Measurements from ENCODE around the gene TBC1D10B. TPM values are rescaled to one million over a fixed set of nuclear protein-coding genes. Genes with fewer than 3 reads are reported as not detected.
"Not testable (repeated sequence)": the region's sequence is repeated elsewhere in the genome, so short reads cannot be mapped to it uniquely, and the experiment has no call there.

TBC1D10B gene
- total and polyA plus RNA-seq, 4 experiments from 2014 or later: 8.5 to 55.3 (median 31.6) TPM

DNA sequence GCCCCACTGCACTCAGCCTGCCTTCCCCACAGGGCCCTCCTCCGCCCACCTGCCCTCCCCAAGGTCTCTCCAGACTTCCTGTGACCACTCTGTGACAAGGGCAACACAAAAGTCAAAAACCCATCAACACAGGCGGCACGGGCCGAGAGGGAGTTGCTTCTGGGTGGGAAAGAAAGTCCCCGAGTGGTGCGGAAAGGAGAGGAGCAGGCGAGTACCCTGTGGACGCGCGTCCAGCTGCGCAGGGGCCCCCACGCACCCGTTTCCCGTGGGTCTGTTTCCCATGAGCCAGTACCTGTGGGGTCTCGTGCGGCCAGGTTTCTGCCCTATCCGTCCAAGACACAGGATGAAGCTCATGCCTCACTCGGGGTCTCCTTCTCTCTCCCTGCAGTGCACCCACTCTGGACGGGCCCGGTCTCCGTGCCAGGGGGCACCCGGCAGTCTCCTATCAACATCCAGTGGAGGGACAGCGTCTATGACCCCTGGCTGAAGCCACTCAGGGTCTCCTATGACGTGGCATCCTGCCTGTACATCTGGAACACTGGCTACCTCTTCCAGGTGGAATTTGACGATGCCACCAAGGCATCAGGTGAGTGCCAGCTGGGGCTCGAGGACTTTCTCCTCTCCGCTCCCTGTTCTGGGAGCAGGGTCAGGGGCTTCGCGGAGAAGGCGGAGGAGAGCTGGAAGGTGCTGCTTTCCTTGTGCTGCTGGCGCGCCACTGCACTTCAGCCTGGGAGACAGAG is 27.4 kb downstream of the TBC1D10B start:
- Mint-ChIP-seq H3K36me3 (no peaks in the 10 kb centered on the region), H3K27me3 (no peaks in the 10 kb centered on the region), H3K4me3 (no peak overlapping the region), H3K9me3 (no peaks in the 10 kb centered on the region), H3K27ac (no peak overlapping the region), H3K4me1 (peaks cover 0 to 4% (median under 1%) of the 10 kb centered on the region in 4 donors)
- Histone ChIP-seq H3K4me3 (ENCODE audit: low read length in 2 of 2) (no peak overlapping the region), H3K36me3 (ENCODE audit: insufficient read depth, low read length) (no peaks in the 10 kb centered on the region), H3K4me1 (ENCODE audit: insufficient read depth, low read length) (no peaks in the 10 kb centered on the region), H3K9me3 (ENCODE audit: control insufficient read depth in 1 of 2, low read length in 2 of 2) (no peaks in the 10 kb centered on the region), H3K27me3 (ENCODE audit: insufficient read depth, low read length) (no peaks in the 10 kb centered on the region), H3K27ac (ENCODE audit: low read depth, low read length) (no peak overlapping the region)
- no peak for DNase-seq
- POLR2A ChIA-PET (ENCODE audit: partially characterized antibody): interaction anchor here (0.8 to 1.2 kb wide), 2 partner anchors 35 to 66 kb away, joined by 3 to 5 read pairs; no protein-coding TSS in a partner anchor
- intact Hi-C loops (cut with micrococcal nuclease): no loop called here
- CTCF ChIA-PET (ENCODE audit: partially characterized antibody): no interaction called here

DNA sequence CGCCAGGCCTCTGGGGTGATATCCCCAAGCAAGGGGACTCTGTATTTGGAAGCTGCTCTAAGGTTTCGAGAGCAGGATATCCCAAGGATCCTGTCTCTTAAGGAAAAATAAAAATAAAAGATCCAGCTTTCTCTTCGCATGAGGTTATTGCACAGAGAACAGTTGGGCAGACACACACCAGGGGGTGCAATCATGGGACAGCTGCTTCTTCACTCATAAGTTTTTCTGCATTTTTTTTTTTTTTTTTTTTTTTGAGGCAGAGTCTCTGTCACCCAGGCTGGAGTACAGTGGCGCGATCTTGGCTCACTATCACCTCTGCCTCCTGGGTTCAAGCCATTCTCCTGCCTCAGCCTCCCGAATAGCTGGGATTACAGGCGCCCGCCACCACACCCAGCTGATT is 28.3 kb downstream of the TBC1D10B start:
- H3K27ac Mint-ChIP-seq; intact Hi-C loops (cut with micrococcal nuclease): not testable (repeated sequence)
- POLR2A ChIA-PET (ENCODE audit: partially characterized antibody): interaction anchor here (0.8 to 1.2 kb wide), 2 partner anchors 36 to 67 kb away, joined by 3 to 5 read pairs; no protein-coding TSS in a partner anchor

DNA sequence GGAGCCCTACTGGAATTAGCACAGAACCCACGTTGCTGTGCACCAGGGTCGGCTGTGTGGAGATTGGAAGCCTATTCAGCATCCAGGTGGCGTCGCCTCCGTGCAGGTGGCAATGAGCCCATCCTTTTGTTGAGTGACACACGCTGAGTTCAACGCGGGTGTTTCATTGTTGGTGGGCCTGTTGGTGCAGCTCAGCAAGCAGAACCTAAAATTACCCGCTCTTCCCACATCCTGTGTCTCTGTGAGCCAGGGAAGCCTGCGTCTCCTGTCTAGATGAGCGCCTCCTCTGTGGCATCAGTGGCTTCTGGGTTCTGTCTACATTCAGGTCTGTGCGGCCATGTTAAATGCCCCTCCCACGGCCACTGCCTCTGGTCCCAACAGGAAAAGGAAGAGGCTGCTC is 29.7 kb downstream of the TBC1D10B start:
- POLR2A ChIA-PET (ENCODE audit: partially characterized antibody): no interaction called here
- Mint-ChIP-seq H3K27ac (no peak overlapping the region), H3K4me3 (no peak overlapping the region), H3K9me3 (no peaks in the 10 kb centered on the region), H3K4me1 (peaks cover 4 to 16% (median 6%) of the 10 kb centered on the region in 4 donors), H3K36me3 (no peaks in the 10 kb centered on the region), H3K27me3 (no peaks in the 10 kb centered on the region)
- no peaks in the 10 kb centered on the region for H3K27me3 ChIP-seq (ENCODE audit: insufficient read depth, low read length)
- no peaks in the 10 kb centered on the region for H3K9me3 ChIP-seq (ENCODE audit: control insufficient read depth in 1 of 2, low read length in 2 of 2)
- no peaks in the 10 kb centered on the region for H3K36me3 ChIP-seq (ENCODE audit: insufficient read depth, low read length)
- no peak for DNase-seq
- intact Hi-C loops (cut with micrococcal nuclease): no loop called here
- no peak overlapping the region for H3K4me3 ChIP-seq (ENCODE audit: low read length in 2 of 2)
- H3K27ac ChIP-seq (ENCODE audit: low read depth, low read length): no peak overlapping the region
- H3K4me1 ChIP-seq (ENCODE audit: insufficient read depth, low read length): peaks cover 6% of the 10 kb centered on the region
- CTCF ChIA-PET (ENCODE audit: partially characterized antibody): no interaction called here

More for the DNA sequence above, 28.3 kb downstream of the TBC1D10B start:
- DNase-seq; H3K27me3 ChIP-seq (ENCODE audit: insufficient read depth, low read length); H3K9me3 ChIP-seq (ENCODE audit: control insufficient read depth in 1 of 2, low read length in 2 of 2); H3K4me1 ChIP-seq (ENCODE audit: insufficient read depth, low read length); H3K9me3 Mint-ChIP-seq; H3K27ac ChIP-seq (ENCODE audit: low read depth, low read length); H3K4me3 Mint-ChIP-seq; H3K4me3 ChIP-seq (ENCODE audit: low read length in 2 of 2); H3K36me3 Mint-ChIP-seq; H3K27me3 Mint-ChIP-seq; CTCF ChIA-PET (ENCODE audit: partially characterized antibody); H3K4me1 Mint-ChIP-seq; H3K36me3 ChIP-seq (ENCODE audit: insufficient read depth, low read length): not testable (repeated sequence)

- POLR2A ChIA-PET (ENCODE audit: partially characterized antibody); H3K27me3 ChIP-seq (ENCODE audit: insufficient read depth, low read length); H3K4me3 ChIP-seq (ENCODE audit: low read length in 2 of 2); DNase-seq; H3K27ac ChIP-seq (ENCODE audit: low read depth, low read length); CTCF ChIA-PET (ENCODE audit: partially characterized antibody); H3K36me3 Mint-ChIP-seq; H3K9me3 Mint-ChIP-seq; H3K4me3 Mint-ChIP-seq; H3K27me3 Mint-ChIP-seq; H3K36me3 ChIP-seq (ENCODE audit: insufficient read depth, low read length); H3K9me3 ChIP-seq (ENCODE audit: control insufficient read depth in 1 of 2, low read length in 2 of 2); H3K4me1 ChIP-seq (ENCODE audit: insufficient read depth, low read length); H3K27ac Mint-ChIP-seq: not testable (repeated sequence)
- intact Hi-C loops (cut with micrococcal nuclease): loop anchor here (5.0 kb wide), 1 partner anchor 69 kb away; the partner anchor contains the start of gene ZNF771
- peaks cover 6 to 19% (median 10%) of the 10 kb centered on the region in 4 donors for H3K4me1 Mint-ChIP-seq
Observed at GRCh38 chr16:30338715-30339114, 31.6 kb downstream of the TBC1D10B start.

GRCh38 chr16:30337964-30338357 is 32.3 kb downstream of the TBC1D10B start:
- H3K27me3 ChIP-seq (ENCODE audit: insufficient read depth, low read length); CTCF ChIA-PET (ENCODE audit: partially characterized antibody); H3K9me3 Mint-ChIP-seq; H3K27me3 Mint-ChIP-seq; DNase-seq; H3K9me3 ChIP-seq (ENCODE audit: control insufficient read depth in 1 of 2, low read length in 2 of 2); H3K4me1 ChIP-seq (ENCODE audit: insufficient read depth, low read length); H3K4me3 ChIP-seq (ENCODE audit: low read length in 2 of 2); H3K27ac ChIP-seq (ENCODE audit: low read depth, low read length); POLR2A ChIA-PET (ENCODE audit: partially characterized antibody); H3K36me3 Mint-ChIP-seq; H3K36me3 ChIP-seq (ENCODE audit: insufficient read depth, low read length): not testable (repeated sequence)
- Mint-ChIP-seq H3K4me1 (peaks cover 6 to 19% (median 12%) of the 10 kb centered on the region in 4 donors), H3K4me3 (peak overlapping the region in 1 of 8 donors; percentile 72), H3K27ac (peak overlapping the region in 1 of 7 donors; percentile 24)
- intact Hi-C loops (cut with micrococcal nuclease): loop anchor here (5.0 kb wide), 1 partner anchor 69 kb away; the partner anchor contains the start of gene ZNF771

DNA sequence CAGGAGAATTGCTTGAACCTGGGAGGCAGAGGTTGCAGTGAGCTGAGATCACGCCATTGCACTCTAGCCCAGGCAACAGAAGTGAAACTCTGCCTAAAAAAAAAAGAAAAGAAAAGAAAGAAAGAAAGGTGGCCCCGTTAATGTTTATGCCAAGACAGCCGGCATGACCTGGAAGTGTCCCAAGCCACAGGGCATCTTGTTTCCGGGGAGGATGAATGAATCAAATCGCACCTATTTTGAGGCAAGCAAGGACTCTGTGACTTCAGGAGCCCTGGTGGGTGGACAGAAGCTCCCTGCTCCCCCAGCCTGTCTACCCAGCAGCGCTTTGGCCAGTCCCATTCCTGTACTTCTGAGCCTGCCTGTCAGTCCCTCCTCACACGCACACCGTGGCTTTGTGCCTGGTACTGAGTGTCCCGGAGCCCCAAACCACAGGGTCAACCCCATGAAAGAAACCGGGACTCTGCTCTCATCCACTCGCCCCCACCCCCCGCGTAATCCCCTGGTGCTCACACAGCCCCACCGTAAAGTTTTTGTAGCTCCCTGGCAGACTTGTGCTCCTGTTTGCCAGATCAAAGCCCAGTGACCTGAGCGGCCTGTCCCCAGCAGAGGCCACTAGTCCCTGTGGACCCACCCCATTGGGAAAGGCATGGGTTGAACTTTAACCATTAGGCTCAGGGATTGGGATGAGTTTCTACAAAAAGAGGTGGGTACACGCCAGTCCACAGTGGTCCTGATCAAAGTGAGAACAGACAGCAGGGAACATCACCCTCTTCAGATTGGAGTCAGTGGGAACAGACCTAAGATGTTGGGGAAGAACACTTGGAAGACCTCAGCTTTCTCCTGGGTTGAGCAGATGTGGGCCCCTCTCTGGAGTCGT is 34.5 kb downstream of the TBC1D10B start:
- no peaks in the 10 kb centered on the region for H3K27me3 Mint-ChIP-seq
- peak overlapping the region; percentile 81 to 92 (median 86) for H3K4me3 Mint-ChIP-seq
- H3K27ac Mint-ChIP-seq: peak overlapping the region; percentile 85 to 96 (median 90)
- peak overlapping the region in 1 of 2 donors; percentile 47 for H3K4me3 ChIP-seq (ENCODE audit: low read length in 2 of 2)
- no peaks in the 10 kb centered on the region for H3K27me3 ChIP-seq (ENCODE audit: insufficient read depth, low read length)
- DNase-seq: peak in 1 of 5 donors; percentile 62
- intact Hi-C loops (cut with micrococcal nuclease): loop anchor here (2.0 to 5.0 kb wide), 4 partner anchors 19 to 71 kb away; partner anchors contain the start of genes CD2BP2, TBC1D10B and ZNF771
- H3K9me3 Mint-ChIP-seq: peaks cover 0 to 1% (median 0%) of the 10 kb centered on the region in 8 donors
- peak overlapping the region; percentile 67 for H3K27ac ChIP-seq (ENCODE audit: low read depth, low read length)
- POLR2A ChIA-PET (ENCODE audit: partially characterized antibody): interaction anchor here (0.6 to 2.8 kb wide), 16 partner anchors 8 to 478 kb away, joined by 3 to 34 read pairs (median 5); partner anchors contain the start of genes CD2BP2, MAPK3, TBC1D10B and ZNF48
- H3K36me3 Mint-ChIP-seq: peaks cover 0 to 2% of the 10 kb centered on the region in 2 donors
- H3K4me1 Mint-ChIP-seq: peaks cover 8 to 31% (median 18%) of the 10 kb centered on the region in 4 donors
- no peaks in the 10 kb centered on the region for H3K9me3 ChIP-seq (ENCODE audit: control insufficient read depth in 1 of 2, low read length in 2 of 2)
- peaks cover 9% of the 10 kb centered on the region for H3K4me1 ChIP-seq (ENCODE audit: insufficient read depth, low read length)
- CTCF ChIA-PET (ENCODE audit: partially characterized antibody): interaction anchor here (2.3 kb wide), 1 partner anchor 74 kb away, joined by 10 read pairs; no protein-coding TSS in a partner anchor
- no peaks in the 10 kb centered on the region for H3K36me3 ChIP-seq (ENCODE audit: insufficient read depth, low read length)

Data from CD4-positive, alpha-beta memory T cell (primary cell).